ENCODE data around the gene ITGBL1.

The ITGBL1 gene

DNA sequence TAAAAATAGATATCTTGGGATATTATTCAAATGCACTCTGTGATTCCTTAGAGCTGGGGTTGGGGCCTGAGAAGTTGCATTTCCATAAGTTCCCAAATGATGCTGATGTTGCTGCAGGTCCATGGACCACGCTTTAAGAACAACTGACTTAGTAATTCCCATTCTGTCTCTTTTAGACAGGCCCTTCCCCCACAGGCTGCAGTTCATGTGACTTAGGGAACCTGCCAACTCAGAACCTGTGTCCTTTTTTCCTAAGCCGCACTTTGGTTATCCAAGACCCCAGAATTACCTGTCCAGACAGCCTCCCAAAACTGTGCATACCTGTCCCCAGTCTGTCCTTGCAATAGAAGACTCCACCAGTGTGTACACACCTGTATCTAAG, 1.7 kb upstream of the ITGBL1 start:
- DNase-seq (ENCODE audit: low read depth in 3 of 3) = no peak

GRCh38 chr13:101451641-101452040, 834 bp upstream of the ITGBL1 start:
- DNase-seq (ENCODE audit: low read depth in 3 of 3) = no peak

GRCh38 chr13:101453784-101454201, 1.3 kb downstream of the ITGBL1 start:
- DNase-seq (ENCODE audit: low read depth in 3 of 3) = no peak

DNA sequence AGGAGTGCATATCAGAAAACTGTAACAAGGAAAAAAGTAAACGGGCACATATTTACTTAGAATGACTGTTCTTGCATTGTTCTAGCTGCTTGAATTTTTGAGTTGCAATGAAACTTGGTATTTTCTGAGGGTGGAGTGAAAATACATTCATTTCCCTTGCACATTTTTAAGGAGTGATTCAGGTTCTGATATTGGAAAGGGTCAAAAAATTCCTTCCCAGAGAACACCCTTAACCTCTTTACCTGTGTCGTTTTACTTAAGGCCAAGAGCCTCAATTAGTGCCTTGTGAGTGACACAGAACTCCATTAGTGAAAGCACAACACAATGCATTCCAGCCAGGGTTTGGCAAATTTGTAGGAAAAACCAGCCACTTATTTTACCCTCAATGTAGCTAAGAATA, 2.3 kb downstream of the ITGBL1 start:
- no peak for DNase-seq (ENCODE audit: low read depth in 3 of 3)

- no peak for DNase-seq (ENCODE audit: low read depth in 3 of 3)
These were observed 3.4 kb downstream of the ITGBL1 start for GRCh38 chr13:101455863-101456262.

DNA sequence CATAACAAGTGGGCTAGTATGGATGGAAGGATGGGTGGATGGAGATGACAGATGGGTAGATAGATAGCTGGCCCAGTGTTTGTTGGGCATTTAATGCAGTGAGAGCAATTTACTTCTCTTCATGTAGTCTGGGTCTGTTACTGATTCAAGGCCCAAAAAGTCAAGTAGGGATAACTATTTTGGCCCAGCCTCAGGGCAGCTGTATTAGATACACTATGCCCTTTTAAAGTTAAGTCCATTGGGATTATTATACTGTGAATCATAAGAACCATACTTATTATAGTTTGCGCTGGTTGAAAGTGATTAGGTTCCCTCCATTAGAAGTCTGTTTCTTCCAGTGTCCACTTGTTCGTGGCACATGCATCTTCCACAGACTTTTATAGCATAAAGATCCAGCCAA, 4.7 kb downstream of the ITGBL1 start:
- DNase-seq (ENCODE audit: low read depth in 3 of 3) = no peak

DNA sequence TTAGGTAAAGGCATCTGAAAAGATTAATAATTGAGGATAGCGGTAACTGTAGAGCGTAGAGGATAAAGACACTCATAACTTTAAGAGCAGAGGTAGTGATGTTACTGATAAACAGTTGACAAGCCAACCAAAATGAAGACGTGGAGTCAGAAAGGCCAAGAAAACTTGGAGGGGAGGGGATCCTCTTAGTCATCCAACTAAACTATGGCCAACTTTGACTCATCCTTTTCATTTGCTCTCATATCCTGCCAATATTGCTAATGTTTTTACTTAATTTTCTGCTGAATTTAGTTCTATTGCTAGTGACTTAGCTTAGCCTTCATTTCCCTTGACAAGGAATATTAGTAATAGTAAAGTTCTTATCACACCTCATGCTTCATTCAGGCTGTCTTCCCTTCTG, 13.4 kb downstream of the ITGBL1 start:
- DNase-seq (ENCODE audit: low read depth in 3 of 3) = no peak

- DNase-seq (ENCODE audit: low read depth in 3 of 3) = no peak
These were observed 14.9 kb downstream of the ITGBL1 start for GRCh38 chr13:101467415-101467814.

- DNase-seq (ENCODE audit: low read depth in 3 of 3) = no peak
These were observed 21.0 kb downstream of the ITGBL1 start for GRCh38 chr13:101473458-101473857.

- no peak for DNase-seq (ENCODE audit: low read depth in 3 of 3)
These were observed 22.0 kb downstream of the ITGBL1 start for GRCh38 chr13:101474419-101474957.

- DNase-seq (ENCODE audit: low read depth in 3 of 3) = no peak
These were observed 23.1 kb downstream of the ITGBL1 start for GRCh38 chr13:101475536-101475935.

DNA sequence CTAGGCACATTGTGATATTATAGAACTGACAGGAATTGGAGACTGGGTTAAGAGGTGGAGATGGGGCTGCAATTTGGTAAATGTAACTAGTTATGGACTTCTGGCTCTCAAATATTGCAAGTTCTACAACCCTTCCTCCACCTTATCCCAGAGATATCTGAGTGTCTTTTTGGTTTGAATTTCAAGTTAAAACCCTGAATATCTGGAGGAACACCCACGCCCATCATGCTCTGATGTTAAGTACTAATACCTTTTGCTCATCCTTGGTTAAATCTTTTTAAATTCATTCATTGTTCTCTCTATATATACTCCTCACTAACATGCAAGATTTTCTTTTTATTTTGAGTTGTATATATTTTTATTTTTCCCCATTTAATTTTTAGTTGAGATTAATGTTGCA, 28.9 kb downstream of the ITGBL1 start:
- DNase-seq (ENCODE audit: low read depth in 3 of 3) = no peak

DNA sequence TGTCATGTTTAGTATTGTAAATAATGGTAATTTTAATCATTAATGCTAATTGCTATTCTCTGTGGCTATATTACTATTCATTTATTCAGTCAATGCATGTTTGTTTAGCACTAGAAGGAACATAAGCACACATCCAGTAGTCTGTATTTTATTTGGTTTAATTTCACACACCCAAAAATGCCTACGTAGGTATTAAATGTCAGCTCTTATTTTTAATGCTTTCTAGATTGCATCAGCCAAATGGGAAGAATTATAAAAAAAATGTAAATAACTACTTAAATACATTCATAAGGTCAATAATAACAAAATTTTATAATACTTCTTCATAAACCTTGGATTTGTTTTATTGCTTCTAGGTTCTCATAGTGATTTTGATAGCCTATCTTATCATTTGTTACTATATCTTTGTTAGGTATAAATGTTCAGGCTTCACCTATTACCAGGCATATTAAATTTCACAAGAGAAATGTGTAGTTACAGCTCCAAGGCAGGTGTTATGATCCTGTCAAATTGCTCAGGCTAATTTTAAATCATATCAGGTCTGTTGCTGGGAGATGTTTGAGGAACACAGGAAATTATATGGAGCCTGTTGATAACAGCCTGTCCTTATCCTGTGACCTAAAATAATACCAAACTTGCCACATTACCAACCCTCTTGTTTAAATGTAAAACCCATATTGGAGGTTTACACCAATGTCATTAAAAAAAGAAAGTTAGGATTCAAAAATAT, 34.4 kb downstream of the ITGBL1 start:
- no peak for DNase-seq (ENCODE audit: low read depth in 3 of 3)

DNA sequence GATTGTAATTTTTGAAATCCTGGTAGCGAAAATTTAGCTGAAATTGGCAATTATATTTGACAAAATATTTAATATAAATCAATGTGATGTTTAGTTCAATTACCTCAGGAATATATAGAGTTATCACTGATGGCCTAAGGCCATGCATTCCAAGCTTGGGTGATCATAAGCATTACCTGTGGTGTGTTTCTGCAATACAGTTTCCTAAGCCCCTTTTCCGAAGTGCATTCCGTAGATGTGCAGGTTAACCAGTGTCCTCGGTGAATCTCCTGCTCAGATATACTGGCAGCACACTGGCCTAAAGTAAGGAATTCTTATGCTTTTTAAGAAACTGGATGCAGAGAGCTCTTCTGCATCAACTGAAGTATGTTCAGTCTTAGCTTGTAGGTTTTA, 35.0 kb downstream of the ITGBL1 start:
- no peak for DNase-seq (ENCODE audit: low read depth in 3 of 3)

DNA sequence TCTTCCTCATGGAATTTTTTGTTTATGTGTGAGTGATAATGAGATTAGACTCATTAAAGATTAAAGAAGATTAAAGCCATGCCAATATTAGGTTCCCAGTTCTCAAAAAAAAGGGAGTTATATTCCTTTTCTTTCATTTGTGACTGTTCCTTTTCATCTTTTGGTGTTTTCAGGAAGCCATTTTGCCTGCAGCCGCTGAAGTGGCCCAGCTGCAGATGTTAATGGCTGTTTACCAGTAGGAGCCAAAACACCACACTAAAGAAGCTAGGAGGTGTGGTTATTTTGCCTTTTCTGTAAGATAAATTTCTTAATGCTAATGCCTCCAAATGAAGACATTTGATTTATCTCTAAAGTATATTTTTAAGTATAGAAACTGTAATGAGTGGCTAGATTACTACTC, 36.3 kb downstream of the ITGBL1 start:
- DNase-seq (ENCODE audit: low read depth in 3 of 3) = no peak

- DNase-seq (ENCODE audit: low read depth in 3 of 3) = no peak
These were observed 37.3 kb downstream of the ITGBL1 start for GRCh38 chr13:101489643-101490405.

DNA sequence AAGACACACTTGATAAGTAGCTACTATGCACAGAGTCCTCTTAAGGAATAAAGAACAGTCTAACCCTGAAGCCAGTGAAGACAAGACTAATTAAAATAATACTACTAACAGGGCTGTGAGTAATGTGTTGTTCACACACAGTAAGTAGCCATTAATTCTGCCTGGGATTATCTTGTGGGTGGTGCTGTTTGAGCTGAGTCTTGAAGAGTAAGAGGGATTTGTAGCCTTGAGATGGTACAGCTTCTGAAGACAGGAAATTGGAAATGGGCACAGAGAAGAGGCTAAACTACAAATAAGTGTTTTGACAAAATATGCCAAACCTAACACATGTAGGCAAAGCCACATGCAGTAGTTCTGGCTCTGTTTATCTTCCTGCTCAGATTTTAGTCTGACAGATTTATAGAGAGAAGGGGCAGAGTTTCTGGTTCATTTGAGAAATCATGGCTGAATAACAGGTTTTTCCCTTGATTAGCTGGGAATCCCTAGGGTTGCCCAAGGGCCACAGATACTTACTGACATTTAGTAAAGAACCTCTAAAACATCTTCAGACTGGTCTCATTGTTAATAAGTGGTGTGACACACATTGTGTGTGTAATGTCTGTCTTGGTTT, 38.0 kb downstream of the ITGBL1 start:
- no peak for DNase-seq (ENCODE audit: low read depth in 3 of 3)

DNA sequence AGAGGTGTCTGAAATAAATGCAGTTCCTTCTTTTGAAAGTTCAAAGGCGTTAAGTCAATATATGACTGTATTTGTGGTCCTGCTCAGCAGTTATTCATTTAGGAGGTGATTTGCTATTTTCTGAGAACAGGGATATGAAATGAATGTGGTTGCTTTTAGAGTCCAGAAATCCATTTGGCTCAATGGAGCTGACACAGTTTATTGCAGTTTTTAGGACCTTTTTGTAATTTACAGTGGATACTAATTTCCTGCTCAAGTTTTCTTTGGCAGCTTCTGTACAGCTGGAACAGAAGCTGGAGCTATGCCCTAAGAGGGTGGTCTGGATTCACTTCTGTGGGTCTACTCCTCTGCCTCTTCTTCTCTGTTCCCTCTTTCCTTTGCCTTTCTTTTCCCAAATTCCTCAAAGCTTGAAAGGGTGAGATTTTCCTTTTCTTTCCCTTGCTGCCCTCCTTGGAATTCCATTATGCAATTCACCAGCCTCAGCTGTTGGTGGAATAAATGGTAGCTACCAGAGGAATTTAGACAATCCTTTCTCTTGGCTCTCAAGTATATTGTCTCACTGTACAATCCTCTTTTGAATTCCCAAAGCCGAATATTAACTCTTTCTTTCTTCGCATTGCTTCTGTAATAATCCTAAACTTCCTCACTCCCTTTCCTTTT, 39.9 kb downstream of the ITGBL1 start:
- no peak for DNase-seq (ENCODE audit: low read depth in 3 of 3)

DNA sequence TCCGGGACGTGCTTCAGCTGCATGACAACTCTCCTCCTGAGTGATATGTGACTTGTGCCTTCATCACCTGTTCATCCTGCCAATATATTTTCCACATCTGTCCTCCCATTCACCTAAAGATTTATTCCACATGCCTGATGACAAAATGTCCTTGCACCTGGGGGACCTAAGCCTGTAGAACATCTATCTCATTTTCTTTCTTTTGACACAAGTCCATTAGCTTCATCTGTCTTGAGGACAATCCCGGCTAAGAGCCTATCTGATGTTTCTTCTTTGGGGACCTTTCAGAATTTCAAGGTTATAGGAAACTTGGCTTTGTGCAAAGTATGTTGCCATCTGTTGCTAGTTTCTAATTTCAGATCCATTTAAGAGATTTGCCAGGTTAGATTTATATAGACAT, 41.1 kb downstream of the ITGBL1 start:
- no peak for DNase-seq (ENCODE audit: low read depth in 3 of 3)

DNA sequence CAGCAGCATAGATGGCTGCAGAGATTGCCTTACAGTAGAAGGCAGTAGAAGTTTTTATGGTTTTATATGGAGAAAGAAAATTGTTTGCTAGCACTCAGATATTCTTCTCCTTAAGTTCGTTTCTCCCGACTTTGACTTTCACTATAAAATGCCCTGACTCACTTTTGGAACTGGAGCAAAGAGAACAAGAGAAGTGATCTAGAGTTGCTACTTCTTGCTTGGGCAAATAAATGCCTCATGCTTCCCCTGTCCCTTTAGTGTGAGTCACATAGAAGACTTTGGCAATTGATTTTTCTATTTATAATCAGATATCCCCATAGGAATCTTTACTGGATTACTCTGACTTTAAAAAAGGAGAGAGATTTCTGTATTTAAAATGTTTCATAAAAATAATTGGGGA, 46.9 kb downstream of the ITGBL1 start:
- no peak for DNase-seq (ENCODE audit: low read depth in 3 of 3)

GRCh38 chr13:101502618-101503017, 50.1 kb downstream of the ITGBL1 start:
- DNase-seq (ENCODE audit: low read depth in 3 of 3) = no peak

DNA sequence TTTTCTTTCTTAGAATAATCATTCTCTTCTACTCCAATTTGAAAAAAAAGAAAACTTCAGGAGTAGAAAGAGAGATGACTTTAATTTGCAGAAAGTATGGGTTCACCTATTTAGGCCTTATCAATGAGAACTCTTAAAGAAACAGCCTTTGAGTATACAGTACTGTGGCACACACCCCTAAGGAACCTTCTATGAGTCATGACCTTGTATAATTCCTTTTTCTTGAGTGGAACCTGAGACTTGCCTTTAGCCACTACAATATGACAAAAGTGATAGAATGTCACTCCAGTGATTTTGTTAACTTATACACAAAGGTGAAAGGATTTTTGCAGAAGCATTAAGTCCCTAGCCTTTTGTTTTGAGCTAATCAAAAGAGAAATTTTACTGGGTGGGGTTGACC, 58.7 kb downstream of the ITGBL1 start:
- no peak for DNase-seq (ENCODE audit: low read depth in 3 of 3)
